MM.1S (cell line): ENCODE data around the gene TRMT1.

Experiments
- DNase-seq: peaks from one replicate; pipeline ENCODE4 v3.0.0-alpha.2; 2015
- H2AFZ ChIP-seq: fragments of 300-600 bp; sonication (generic); 2 replicates; pipeline ENCODE4 v1.6.0; 2016; ENCODE audit warnings: antibody characterized with exemption, low read length
- H3F3A ChIP-seq: fragments of 300-600 bp; sonication (generic); 2 replicates; pipeline ENCODE4 v1.6.1; 2016; ENCODE audit warnings: mild to moderate bottlenecking, antibody characterized with exemption, low read length, moderate library complexity, mixed read lengths; ENCODE audit not compliant: insufficient read depth
- H3K27ac ChIP-seq: fragments of 300-600 bp; sonication (generic); 2 replicates; pipeline ENCODE4 v1.5.1; 2016; ENCODE audit warnings: mild to moderate bottlenecking, low read length
- H3K27me3 ChIP-seq: fragments of 300-600 bp; sonication (generic); replicated peaks from 2 replicates; pipeline ENCODE4 v1.6.0; 2016; ENCODE audit warnings: low read length; ENCODE audit not compliant: insufficient read depth
- H3K36me3 ChIP-seq: fragments of 300-600 bp; sonication (generic); replicated peaks from 2 replicates; pipeline ENCODE4 v1.6.1; 2016; ENCODE audit warnings: mild to moderate bottlenecking, low read length, mixed read lengths; ENCODE audit not compliant: insufficient read depth
- H3K4me1 ChIP-seq: fragments of 300-600 bp; sonication (generic); 2 replicates; pipeline ENCODE4 v1.6.1; 2016; ENCODE audit warnings: low read length, mixed read lengths
- H3K4me2 ChIP-seq: fragments of 300-600 bp; sonication (generic); 2 replicates; pipeline ENCODE4 v1.6.0; 2016; ENCODE audit warnings: low read depth, low read length
- H3K4me3 ChIP-seq: fragments of 300-600 bp; sonication (generic); 2 replicates; pipeline ENCODE4 v1.5.1; 2016; ENCODE audit warnings: low read length, mixed read lengths
- H3K79me2 ChIP-seq: fragments of 300-600 bp; sonication (generic); 2 replicates; pipeline ENCODE4 v1.6.1; 2016; ENCODE audit warnings: mixed run types, low read length, mixed read lengths
- H3K9ac ChIP-seq: fragments of 300-600 bp; sonication (generic); 2 replicates; pipeline ENCODE4 v1.6.1; 2016; ENCODE audit warnings: low read length, mixed read lengths
- H3K9me2 ChIP-seq: fragments of 300-600 bp; sonication (generic); replicated peaks from 2 replicates; pipeline ENCODE4 v1.6.1; 2016; ENCODE audit warnings: mild to moderate bottlenecking, low read length, mixed read lengths; ENCODE audit not compliant: insufficient read depth
- H3K9me3 ChIP-seq: fragments of 300-600 bp; sonication (generic); replicated peaks from 2 replicates; pipeline ENCODE4 v1.6.1; 2016; ENCODE audit warnings: mild to moderate bottlenecking, low read length, mixed read lengths; ENCODE audit not compliant: insufficient read depth
- H4K20me1 ChIP-seq: fragments of 300-600 bp; sonication (generic); 2 replicates; pipeline ENCODE4 v1.6.1; 2016; ENCODE audit warnings: mild to moderate bottlenecking, low read length, moderate library complexity, mixed read lengths; ENCODE audit not compliant: insufficient read depth
- EZH2 ChIP-seq: fragments of 300-600 bp; sonication (generic); optimal IDR thresholded peaks from 2 replicates; pipeline ENCODE3; 2017; ENCODE audit warnings: low read depth, mild to moderate bottlenecking, antibody characterized with exemption, low read length, mixed read lengths
- EZH2phosphoT487 ChIP-seq: fragments of 300-600 bp; sonication (generic); IDR thresholded peaks from 2 replicates; pipeline ENCODE4 v1.6.1; 2018; ENCODE audit warnings: antibody characterized with exemption, low read length
- TF ChIP-seq, protein P1 (sequence below): fragments of 300-600 bp; sonication (generic); IDR thresholded peaks from 2 replicates; pipeline ENCODE4 v1.5.1; 2016; ENCODE audit warnings: antibody characterized with exemption, low read length, mixed read lengths

The TRMT1 gene

DNA sequence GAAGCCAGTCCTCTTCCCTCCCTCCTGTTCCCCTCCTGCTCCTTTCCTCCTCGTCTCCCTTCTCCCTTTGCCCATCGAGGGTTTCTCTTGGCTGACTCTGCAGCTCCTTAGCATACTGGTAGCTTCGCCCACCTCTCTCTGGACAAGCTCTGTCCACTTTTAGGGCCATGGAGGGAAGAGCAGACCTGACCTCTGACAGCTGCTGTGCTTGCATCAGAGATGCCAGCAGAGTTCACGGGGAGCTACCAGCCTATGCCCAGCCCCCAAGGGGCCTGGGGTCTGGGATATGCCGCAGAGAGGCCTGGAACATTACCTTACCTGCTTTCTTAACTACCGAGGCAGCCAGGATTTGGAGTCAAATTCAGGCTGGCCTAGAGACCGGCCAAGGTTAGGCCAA lies 33.5 kb downstream of the TRMT1 start:
- Histone ChIP-seq H3K4me3 (no peak overlapping the region), H3K27ac (no peak overlapping the region), H2AFZ (no peak overlapping the region), H3K79me2 (no peaks in the 10 kb centered on the region), H3K9me3 (no peaks in the 10 kb centered on the region), H4K20me1 (no peaks in the 10 kb centered on the region), H3K4me2 (no peak overlapping the region), H3K36me3 (no peaks in the 10 kb centered on the region), H3K27me3 (no peaks in the 10 kb centered on the region), H3K9me2 (no peaks in the 10 kb centered on the region), H3K9ac (no peak overlapping the region), H3K4me1 (peaks cover 7% of the 10 kb centered on the region), H3F3A (no peaks in the 10 kb centered on the region)
- TF ChIP-seq, protein P1, sequence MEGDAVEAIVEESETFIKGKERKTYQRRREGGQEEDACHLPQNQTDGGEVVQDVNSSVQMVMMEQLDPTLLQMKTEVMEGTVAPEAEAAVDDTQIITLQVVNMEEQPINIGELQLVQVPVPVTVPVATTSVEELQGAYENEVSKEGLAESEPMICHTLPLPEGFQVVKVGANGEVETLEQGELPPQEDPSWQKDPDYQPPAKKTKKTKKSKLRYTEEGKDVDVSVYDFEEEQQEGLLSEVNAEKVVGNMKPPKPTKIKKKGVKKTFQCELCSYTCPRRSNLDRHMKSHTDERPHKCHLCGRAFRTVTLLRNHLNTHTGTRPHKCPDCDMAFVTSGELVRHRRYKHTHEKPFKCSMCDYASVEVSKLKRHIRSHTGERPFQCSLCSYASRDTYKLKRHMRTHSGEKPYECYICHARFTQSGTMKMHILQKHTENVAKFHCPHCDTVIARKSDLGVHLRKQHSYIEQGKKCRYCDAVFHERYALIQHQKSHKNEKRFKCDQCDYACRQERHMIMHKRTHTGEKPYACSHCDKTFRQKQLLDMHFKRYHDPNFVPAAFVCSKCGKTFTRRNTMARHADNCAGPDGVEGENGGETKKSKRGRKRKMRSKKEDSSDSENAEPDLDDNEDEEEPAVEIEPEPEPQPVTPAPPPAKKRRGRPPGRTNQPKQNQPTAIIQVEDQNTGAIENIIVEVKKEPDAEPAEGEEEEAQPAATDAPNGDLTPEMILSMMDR = no peak
- TF ChIP-seq EZH2 = no peak
- TF ChIP-seq EZH2phosphoT487 = no peak
- no peak for DNase-seq

DNA sequence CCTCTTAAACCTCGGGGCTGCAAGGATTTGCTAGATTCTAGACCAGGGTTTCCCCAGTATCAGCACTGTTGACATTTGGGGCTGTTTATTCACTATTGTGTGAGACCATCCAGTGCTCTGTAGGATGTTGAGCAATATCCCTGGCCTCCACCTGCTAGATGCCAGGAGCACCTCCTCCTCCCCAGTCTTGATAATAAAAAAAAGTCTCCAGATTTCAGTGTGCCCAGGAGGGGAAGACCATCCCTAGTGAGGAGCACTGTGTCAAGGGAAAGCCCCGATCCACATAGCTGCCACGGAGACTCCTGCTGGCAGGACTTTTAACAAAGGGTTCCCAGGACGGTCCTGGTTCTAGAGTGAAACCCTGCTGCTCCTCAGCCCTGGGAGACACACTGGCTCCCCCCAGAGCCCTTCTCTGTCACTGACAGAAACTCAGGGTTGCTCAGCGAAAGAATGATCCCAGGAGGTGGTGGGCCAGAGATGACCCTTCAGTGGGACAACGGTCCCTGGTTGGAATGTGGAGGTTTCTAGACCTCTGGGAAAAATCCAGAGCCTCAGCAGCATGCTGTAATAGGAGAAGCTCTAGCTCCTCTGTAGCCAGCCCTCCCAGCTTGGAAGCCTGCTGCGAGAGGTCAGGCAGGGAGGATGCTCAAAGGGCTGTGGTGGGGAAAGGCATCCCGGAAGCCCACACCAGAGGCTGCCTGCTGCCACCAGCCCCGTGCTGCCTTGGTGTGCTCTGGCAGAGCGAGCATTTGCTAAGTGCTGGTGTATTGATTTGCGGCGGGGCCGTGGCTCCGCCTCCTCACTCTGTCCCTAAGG lies 34.1 kb downstream of the TRMT1 start:
- H2AFZ ChIP-seq = no peak overlapping the region
- peaks cover 7% of the 10 kb centered on the region for H3K4me1 ChIP-seq
- no peaks in the 10 kb centered on the region for H3K79me2 ChIP-seq
- H3K27ac ChIP-seq = no peak overlapping the region
- no peaks in the 10 kb centered on the region for H3K9me2 ChIP-seq
- H3K4me2 ChIP-seq = no peak overlapping the region
- H3K4me3 ChIP-seq = no peak overlapping the region
- no peaks in the 10 kb centered on the region for H3F3A ChIP-seq
- no peaks in the 10 kb centered on the region for H4K20me1 ChIP-seq
- H3K36me3 ChIP-seq = no peaks in the 10 kb centered on the region
- no peak overlapping the region for H3K9ac ChIP-seq
- TF ChIP-seq, protein P1 = no peak
- TF ChIP-seq EZH2phosphoT487 (no peak), EZH2 (no peak)
- DNase-seq = no peak
- H3K9me3 ChIP-seq = no peaks in the 10 kb centered on the region
- no peaks in the 10 kb centered on the region for H3K27me3 ChIP-seq

DNA sequence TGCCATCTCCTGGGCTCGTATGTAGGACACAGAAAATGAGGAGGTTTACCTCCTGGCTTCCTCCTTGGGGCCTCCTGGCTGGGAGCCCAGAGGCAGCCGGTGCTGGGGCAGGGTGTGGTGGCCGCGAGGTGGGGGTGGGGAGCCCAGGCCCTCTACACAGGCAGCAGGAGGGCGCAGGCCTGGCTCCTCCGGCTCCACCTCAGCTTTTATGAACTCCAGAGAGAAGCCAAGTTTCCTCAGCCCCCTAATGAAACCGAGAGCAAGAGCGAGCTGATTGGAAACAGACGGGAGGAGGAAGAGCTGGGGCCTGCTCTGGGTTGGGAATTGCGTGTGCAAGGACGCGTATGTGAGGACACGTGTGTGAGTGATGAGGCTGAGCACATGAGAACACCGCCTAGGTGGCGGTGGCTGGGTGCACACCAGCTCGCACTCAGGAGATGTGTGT lies 37.0 kb downstream of the TRMT1 start:
- Histone ChIP-seq H3K9me3 (no peaks in the 10 kb centered on the region), H3K27ac (no peak overlapping the region), H3K4me3 (no peak overlapping the region), H2AFZ (no peak overlapping the region), H3K4me2 (no peak overlapping the region), H3K9ac (no peak overlapping the region), H4K20me1 (no peaks in the 10 kb centered on the region), H3K36me3 (no peaks in the 10 kb centered on the region), H3K79me2 (no peaks in the 10 kb centered on the region), H3K9me2 (no peaks in the 10 kb centered on the region), H3K4me1 (0 out of 2 replicates have a peak, but pooled peaks cover 5% of the 10 kb centered on the region), H3K27me3 (peaks cover 3% of the 10 kb centered on the region; the same call in 1 of the 2 replicates), H3F3A (no peaks in the 10 kb centered on the region)
- no peak for DNase-seq
- TF ChIP-seq, protein P1 = no peak
- no peak for TF ChIP-seq EZH2
- TF ChIP-seq EZH2phosphoT487 = no peak
